Mesothelial cell of epicardium (in vitro differentiated cells): Measurements from ENCODE around the gene KLHL29. TPM values are rescaled to one million over a fixed set of nuclear protein-coding genes. Genes with fewer than 3 reads are reported as not detected.

Experiments
- DNase-seq, 2 experiments: peaks; one replicate each; pipeline ENCODE4 v3.0.0; 2021; ENCODE audit warnings: low spot score in 2 of 2; ENCODE audit not compliant: unreplicated experiment in 2 of 2
- H3K27ac Mint-ChIP-seq: 2 replicates; pipeline ENCODE4 v1.8.0; 2021; ENCODE audit warnings: mixed read lengths
- H3K27me3 Mint-ChIP-seq: 2 replicates; pipeline ENCODE4 v1.8.0; 2021; ENCODE audit warnings: low read depth, mixed read lengths
- H3K36me3 Mint-ChIP-seq: 2 replicates; pipeline ENCODE4 v1.8.0; 2021; ENCODE audit warnings: mixed read lengths
- H3K4me1 Mint-ChIP-seq: 2 replicates; pipeline ENCODE4 v1.8.0; 2021; ENCODE audit warnings: mixed read lengths
- H3K4me3 Mint-ChIP-seq: 2 replicates; pipeline ENCODE4 v1.8.0; 2021; ENCODE audit warnings: mild to moderate bottlenecking, moderate library complexity, mixed read lengths
- H3K9me3 Mint-ChIP-seq: 2 replicates; pipeline ENCODE4 v1.8.0; 2021; ENCODE audit warnings: mixed read lengths
- CTCF ChIP-seq: fragments of 200-600 bp; sonication (generic); IDR thresholded peaks from one replicate; pipeline ENCODE4 v1.5.0; 2021; ENCODE audit warnings: antibody characterized with exemption; ENCODE audit not compliant: unreplicated experiment
- total RNA-seq: library from RNA; stranded (reverse); gene quantifications from 3 replicates; pipeline ENCODE4 v1.2.1, GENCODE V29; 2021

The KLHL29 gene
- total RNA-seq, 1 donor from 2014 or later = 28.3 TPM

- no peaks in the 10 kb centered on the region for H3K9me3 Mint-ChIP-seq
- H3K27ac Mint-ChIP-seq = no peak overlapping the region
- no peaks in the 10 kb centered on the region for H3K36me3 Mint-ChIP-seq
- no peaks in the 10 kb centered on the region for H3K27me3 Mint-ChIP-seq
- TF ChIP-seq CTCF = no peak
- no peak overlapping the region for H3K4me3 Mint-ChIP-seq
- no peak for DNase-seq
- peaks cover 39% of the 10 kb centered on the region for H3K4me1 Mint-ChIP-seq
These were observed 122.5 kb downstream of the KLHL29 start for GRCh38 chr2:23507267-23508065.

- DNase-seq = no peak
- no peaks in the 10 kb centered on the region for H3K9me3 Mint-ChIP-seq
- TF ChIP-seq CTCF = no peak
- no peaks in the 10 kb centered on the region for H3K36me3 Mint-ChIP-seq
- peaks cover 37% of the 10 kb centered on the region for H3K4me1 Mint-ChIP-seq
- no peak overlapping the region for H3K4me3 Mint-ChIP-seq
- H3K27ac Mint-ChIP-seq = no peak overlapping the region
- H3K27me3 Mint-ChIP-seq = no peaks in the 10 kb centered on the region
These were observed 123.0 kb downstream of the KLHL29 start for GRCh38 chr2:23508066-23508390.

- no peaks in the 10 kb centered on the region for H3K9me3 Mint-ChIP-seq
- DNase-seq = no peak
- H3K36me3 Mint-ChIP-seq = no peaks in the 10 kb centered on the region
- peaks cover 38% of the 10 kb centered on the region for H3K4me1 Mint-ChIP-seq
- H3K27ac Mint-ChIP-seq = no peak overlapping the region
- no peak overlapping the region for H3K4me3 Mint-ChIP-seq
- no peaks in the 10 kb centered on the region for H3K27me3 Mint-ChIP-seq
- no peak for TF ChIP-seq CTCF
These were observed 124.1 kb downstream of the KLHL29 start for GRCh38 chr2:23509103-23509502.

GRCh38 chr2:23509596-23510292 lies 124.8 kb downstream of the KLHL29 start:
- Mint-ChIP-seq H3K36me3 (no peaks in the 10 kb centered on the region), H3K9me3 (no peaks in the 10 kb centered on the region), H3K4me1 (peaks cover 42% of the 10 kb centered on the region), H3K27ac (no peak overlapping the region), H3K27me3 (peaks cover 3% of the 10 kb centered on the region), H3K4me3 (no peak overlapping the region)
- no peak for TF ChIP-seq CTCF
- no peak for DNase-seq

- Mint-ChIP-seq H3K4me1 (peaks cover 42% of the 10 kb centered on the region), H3K27me3 (peaks cover 9% of the 10 kb centered on the region), H3K4me3 (no peak overlapping the region), H3K9me3 (no peaks in the 10 kb centered on the region), H3K36me3 (no peaks in the 10 kb centered on the region), H3K27ac (no peak overlapping the region)
- no peak for DNase-seq
- TF ChIP-seq CTCF = no peak
These were observed 125.5 kb downstream of the KLHL29 start for GRCh38 chr2:23510471-23510870.
